Neural cell (in vitro differentiated cells): ENCODE measurements around the gene RNF19B.

Source experiments
- CTCF ChIP-seq: fragments of 450-650 bp; IDR thresholded peaks from 2 replicates; pipeline ENCODE4 v1.5.1; 2014; ENCODE audit warnings: antibody characterized with exemption, mild to moderate bottlenecking, moderate library complexity; ENCODE audit not compliant: poor library complexity, severe bottlenecking
- EP300 ChIP-seq: fragments of 450-650 bp; conservative IDR thresholded peaks from 2 replicates; pipeline ENCODE4 v1.6.1; 2014; ENCODE audit warnings: antibody characterized with exemption, mild to moderate bottlenecking, moderate library complexity; ENCODE audit not compliant: poor library complexity, severe bottlenecking
- EZH2 ChIP-seq: fragments of 200-600, 300-800 bp; shearing (Covaris generic), sonication (generic); IDR thresholded peaks from 2 replicates; pipeline ENCODE4 v1.6.1; 2014; ENCODE audit warnings: antibody characterized with exemption, low read length, borderline replicate concordance, mild to moderate bottlenecking; ENCODE audit not compliant: insufficient read depth, poor library complexity, severe bottlenecking
- MXI1 ChIP-seq: fragments of 450-650 bp; conservative IDR thresholded peaks from 2 replicates; pipeline ENCODE4 v1.6.1; 2014; ENCODE audit warnings: antibody characterized with exemption, mild to moderate bottlenecking; ENCODE audit not compliant: poor library complexity, severe bottlenecking
- POLR2AphosphoS5 ChIP-seq: IDR thresholded peaks from 2 replicates; pipeline ENCODE4 v1.6.1; 2012
- RAD21 ChIP-seq: fragments of 450-650 bp; conservative IDR thresholded peaks from 2 replicates; pipeline ENCODE4 v1.6.1; 2014; ENCODE audit warnings: antibody characterized with exemption, mild to moderate bottlenecking, moderate library complexity
- SMC3 ChIP-seq: fragments of 450-650 bp; conservative IDR thresholded peaks from 2 replicates; pipeline ENCODE4 v1.6.1; 2014; ENCODE audit warnings: antibody characterized with exemption, mild to moderate bottlenecking, moderate library complexity; ENCODE audit not compliant: poor library complexity
- TAF1 ChIP-seq: IDR thresholded peaks from 2 replicates; pipeline ENCODE4 v1.6.1; 2012; ENCODE audit warnings: low read depth
- TF ChIP-seq, protein P1 (sequence below): IDR thresholded peaks from 2 replicates; pipeline ENCODE4 v1.6.1; 2012; ENCODE audit warnings: borderline replicate concordance

GRCh38 chr1:32962248-32962896, 2.2 kb downstream of the RNF19B start:
- TF ChIP-seq MXI1 = no peak
- TF ChIP-seq TAF1 = no peak
- TF ChIP-seq POLR2AphosphoS5 = no peak
- TF ChIP-seq CTCF = no peak
- no peak for TF ChIP-seq SMC3
- no peak for TF ChIP-seq EZH2
- TF ChIP-seq RAD21 = no peak
- no peak for TF ChIP-seq EP300
- TF ChIP-seq, protein P1, sequence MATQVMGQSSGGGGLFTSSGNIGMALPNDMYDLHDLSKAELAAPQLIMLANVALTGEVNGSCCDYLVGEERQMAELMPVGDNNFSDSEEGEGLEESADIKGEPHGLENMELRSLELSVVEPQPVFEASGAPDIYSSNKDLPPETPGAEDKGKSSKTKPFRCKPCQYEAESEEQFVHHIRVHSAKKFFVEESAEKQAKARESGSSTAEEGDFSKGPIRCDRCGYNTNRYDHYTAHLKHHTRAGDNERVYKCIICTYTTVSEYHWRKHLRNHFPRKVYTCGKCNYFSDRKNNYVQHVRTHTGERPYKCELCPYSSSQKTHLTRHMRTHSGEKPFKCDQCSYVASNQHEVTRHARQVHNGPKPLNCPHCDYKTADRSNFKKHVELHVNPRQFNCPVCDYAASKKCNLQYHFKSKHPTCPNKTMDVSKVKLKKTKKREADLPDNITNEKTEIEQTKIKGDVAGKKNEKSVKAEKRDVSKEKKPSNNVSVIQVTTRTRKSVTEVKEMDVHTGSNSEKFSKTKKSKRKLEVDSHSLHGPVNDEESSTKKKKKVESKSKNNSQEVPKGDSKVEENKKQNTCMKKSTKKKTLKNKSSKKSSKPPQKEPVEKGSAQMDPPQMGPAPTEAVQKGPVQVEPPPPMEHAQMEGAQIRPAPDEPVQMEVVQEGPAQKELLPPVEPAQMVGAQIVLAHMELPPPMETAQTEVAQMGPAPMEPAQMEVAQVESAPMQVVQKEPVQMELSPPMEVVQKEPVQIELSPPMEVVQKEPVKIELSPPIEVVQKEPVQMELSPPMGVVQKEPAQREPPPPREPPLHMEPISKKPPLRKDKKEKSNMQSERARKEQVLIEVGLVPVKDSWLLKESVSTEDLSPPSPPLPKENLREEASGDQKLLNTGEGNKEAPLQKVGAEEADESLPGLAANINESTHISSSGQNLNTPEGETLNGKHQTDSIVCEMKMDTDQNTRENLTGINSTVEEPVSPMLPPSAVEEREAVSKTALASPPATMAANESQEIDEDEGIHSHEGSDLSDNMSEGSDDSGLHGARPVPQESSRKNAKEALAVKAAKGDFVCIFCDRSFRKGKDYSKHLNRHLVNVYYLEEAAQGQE = no peak
